Measurements from ENCODE around the gene PRKCE. TPM values are rescaled to one million over a fixed set of nuclear protein-coding genes. Genes with fewer than 3 reads are reported as not detected.
"Not testable (repeated sequence)": the region's sequence is repeated elsewhere in the genome, so short reads cannot be mapped to it uniquely, and the experiment has no call there.

Gene PRKCE
- polyA plus RNA-seq, 1 donor = 8.7 TPM

DNA sequence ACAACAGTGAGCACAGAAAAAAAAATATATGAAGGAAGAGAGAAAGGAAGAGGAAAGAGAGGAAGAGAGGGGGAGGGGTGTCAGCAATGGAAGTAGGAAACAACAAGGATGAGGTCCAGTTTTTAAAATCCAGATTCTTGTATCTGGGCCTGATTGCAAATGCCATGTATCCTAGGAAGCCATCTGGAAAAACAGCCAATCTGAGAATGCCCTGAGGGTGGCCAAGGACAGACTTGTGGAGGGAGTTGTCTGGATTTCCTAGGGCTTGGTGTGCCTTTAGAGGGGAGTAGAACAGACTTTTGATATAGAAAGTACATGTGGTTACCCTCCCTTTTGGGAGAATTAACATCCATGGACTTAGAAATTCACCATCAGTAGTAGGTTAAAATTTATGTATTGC, 47.1 kb downstream of the PRKCE start:
- DNase-seq = no peak

DNA sequence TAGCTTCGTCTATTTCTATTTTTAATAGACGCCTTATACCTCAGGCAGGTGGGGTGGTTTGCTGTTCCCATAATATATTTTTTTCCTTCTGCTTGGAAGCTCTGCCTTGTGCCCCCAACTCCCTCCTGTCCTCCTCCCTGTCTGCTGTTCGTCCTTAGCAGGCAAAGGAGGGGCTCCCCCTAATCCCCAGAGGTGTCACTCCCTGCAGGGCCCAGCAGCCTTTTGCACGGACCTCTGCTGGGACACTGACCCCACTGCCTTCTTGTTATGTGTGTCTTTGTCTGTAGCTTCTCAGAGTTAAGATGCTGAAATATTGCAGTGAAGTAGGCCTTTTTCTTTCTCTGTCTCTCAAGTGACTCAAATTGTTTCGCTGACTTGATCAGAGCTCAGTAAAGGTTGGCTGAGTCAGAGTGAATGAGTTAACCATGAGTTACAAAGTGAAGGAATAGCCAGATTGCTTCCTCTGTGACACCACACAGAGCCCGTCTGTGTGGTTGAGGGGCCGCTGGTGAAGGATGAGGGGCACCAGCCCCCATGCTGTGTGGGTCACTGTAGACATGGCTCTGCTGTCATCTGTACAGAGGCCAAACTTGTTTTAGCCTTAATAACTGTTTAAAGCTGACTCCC, 47.7 kb downstream of the PRKCE start:
- DNase-seq = no peak

DNA sequence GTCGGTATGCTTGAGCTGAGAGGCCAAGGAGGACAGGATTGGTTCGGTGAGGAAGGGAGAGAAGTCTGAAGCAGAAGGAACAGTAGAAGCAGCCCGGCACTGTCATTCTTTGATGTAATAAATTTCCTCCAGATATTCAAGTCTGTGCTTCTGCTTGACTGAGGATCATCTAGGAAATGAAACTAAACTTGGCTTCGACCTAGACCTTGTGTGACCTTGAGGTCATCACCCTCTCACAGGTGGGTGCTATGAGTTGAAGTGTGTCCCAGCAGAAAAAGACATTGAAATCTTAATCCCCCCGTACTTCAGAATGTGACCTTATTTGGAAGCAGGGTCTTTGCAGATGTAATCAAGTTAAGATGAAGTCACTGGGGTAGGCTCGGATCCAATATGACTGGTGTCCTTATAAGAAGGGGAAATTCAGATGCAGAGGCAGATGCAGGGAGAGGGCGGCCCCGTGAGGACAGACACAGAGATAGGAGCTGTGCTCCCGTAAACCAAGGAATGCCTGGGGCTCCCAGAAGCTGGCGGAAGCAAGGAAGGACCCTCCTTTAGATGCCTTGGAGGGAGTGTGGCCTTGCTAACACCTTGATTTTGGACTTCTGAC, 49.0 kb downstream of the PRKCE start:
- DNase-seq = no peak

- DNase-seq = no peak
Measured at GRCh38 chr2:45705233-45705632, 53.8 kb downstream of the PRKCE start.

DNA sequence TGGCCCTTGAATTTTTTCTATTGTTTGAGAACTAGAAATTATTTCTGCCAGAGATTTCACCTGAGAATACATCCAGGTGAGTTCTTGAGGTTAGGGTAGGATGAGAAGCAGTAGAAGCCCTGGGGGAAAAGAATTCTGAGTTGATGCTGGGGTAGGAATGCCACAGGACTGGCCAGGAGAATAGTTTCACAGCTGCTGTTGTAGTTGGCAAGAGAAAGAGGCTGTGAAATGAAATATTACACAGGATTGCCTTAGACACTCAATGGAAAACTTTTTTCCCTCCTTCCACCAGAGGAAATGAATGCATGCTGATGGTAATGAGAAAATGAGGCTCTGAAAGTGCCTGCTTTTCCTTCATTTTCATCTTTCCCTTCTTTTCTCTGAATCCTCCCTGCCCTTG, 54.6 kb downstream of the PRKCE start:
- DNase-seq = no peak

- DNase-seq = no peak
Measured at GRCh38 chr2:45707006-45707405, 55.5 kb downstream of the PRKCE start.

DNA sequence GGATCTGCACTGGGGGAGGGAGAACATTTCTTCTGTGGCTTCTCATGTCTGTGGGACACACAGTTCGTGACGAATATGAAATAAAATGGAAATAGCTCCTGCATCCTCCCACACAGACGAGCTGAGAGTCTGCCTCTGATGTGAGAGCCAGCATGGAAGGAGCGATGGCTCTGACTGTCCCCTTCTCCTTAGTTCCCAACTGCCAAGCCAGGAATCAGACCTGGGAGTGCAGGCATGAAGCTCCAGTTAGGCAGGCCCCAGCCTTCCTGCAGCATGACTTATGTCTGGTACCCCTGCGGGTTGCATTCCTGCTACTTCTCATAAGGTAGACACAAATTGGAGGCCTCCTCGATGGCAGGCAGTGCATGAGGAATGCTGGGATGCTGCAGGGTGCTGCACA, 56.2 kb downstream of the PRKCE start:
- DNase-seq = no peak

GRCh38 chr2:45708501-45708900, 57.0 kb downstream of the PRKCE start:
- no peak for DNase-seq

- no peak for DNase-seq
Measured at GRCh38 chr2:45709137-45709536, 57.7 kb downstream of the PRKCE start.

- no peak for DNase-seq
Measured at GRCh38 chr2:45710468-45710867, 59.0 kb downstream of the PRKCE start.

DNA sequence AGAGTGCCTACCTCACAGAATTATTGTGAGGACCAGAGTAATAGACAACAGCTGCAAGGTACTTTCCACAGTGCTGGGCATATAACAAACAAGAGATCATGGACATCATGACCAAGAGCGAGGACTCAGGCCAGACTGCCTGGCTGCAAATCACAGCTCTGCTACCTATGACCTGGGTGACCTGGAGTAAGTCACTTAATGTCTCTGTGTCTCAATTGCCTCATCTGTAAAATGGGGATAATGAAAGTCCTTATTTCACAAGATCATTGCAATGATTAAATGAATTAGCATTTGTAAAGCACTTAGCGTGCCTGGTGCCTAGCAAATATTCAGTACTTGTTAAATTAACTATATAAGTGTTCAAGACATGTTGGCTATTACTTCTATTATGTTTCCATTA, 59.7 kb downstream of the PRKCE start:
- DNase-seq = no peak

DNA sequence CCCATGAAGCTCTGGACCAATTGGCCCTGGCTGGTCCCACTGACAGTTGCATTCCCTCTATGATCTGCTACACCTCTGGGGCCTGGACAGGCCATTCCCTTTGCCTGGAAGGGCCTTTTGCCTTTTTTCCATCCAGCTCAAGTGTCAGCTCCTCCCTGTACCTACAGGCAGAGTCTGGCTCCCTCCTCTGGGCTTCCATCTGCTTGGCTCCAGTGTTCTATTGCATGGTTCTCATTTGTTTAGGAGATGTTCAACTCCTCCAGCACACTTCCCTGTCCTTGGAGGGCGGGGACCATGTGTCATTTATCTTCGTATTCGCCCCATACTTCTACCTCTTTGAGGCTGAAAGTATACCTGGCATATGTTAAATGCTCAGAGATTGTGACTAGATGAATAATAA, 61.1 kb downstream of the PRKCE start:
- DNase-seq = no peak

- no peak for DNase-seq
Measured at GRCh38 chr2:45713136-45713535, 61.7 kb downstream of the PRKCE start.

DNA sequence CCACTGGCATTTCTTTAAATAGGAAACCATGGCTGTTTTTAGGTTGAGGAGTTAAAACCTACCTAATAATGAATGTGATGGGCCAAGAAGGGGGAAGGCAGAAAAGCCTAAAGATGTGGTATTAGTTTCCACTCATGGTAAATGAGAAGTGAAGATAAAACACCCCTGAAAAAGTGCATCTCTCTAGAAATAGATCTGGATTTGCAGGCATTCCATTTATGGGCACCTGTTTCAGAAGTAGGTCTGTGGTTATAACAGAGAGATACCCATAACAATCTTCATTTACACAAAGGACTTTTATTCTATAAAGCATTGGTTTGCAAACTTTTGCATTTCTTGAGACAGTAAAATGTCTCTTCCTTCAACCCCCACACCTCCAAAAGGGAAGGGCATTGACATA, 62.1 kb downstream of the PRKCE start:
- no peak for DNase-seq

GRCh38 chr2:45714679-45715078, 63.2 kb downstream of the PRKCE start:
- no peak for DNase-seq

GRCh38 chr2:45715601-45716379, 64.3 kb downstream of the PRKCE start:
- no peak for DNase-seq

GRCh38 chr2:45716432-45716831, 65.0 kb downstream of the PRKCE start:
- DNase-seq = not testable (repeated sequence)

- no peak for DNase-seq
Measured at GRCh38 chr2:45716915-45717314, 65.4 kb downstream of the PRKCE start.

DNA sequence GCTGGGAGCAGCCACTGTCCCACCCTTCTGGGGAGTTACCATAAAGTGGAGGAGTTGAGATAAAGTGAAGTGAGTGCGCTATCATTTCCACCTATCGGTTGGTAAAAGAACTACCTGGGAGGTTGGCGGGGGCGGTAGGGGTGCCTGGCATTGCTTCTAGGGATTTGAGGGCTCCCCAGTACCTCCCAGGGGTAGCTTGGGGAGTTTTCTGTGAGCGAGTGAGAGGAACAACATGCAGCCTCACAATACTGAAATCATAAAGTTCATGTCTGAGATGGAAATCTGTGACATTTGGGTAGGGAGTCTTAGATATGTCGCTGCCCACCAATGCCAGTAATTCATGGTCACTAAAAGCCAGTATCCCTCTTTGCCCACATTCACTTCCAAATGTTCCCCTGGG, 68.7 kb downstream of the PRKCE start:
- no peak for DNase-seq

DNA sequence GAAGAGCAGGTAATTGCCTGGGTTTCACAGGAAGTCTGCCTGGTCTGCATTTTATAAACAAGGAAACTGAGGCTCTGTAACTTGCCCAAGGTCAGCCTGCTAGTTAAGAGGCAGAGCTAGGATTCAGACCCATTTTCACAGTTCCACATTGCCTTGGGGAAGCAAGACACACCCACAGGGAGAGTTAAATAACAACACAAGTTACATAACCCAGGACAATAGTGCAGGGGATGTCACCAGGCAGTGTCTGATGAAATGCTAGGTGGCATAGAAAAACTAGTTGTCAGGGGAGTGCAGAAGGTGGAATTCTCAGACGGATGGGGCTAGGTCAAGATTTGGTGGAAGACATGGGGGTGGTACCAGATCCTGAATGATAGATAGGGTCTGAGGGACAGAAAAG, 69.7 kb downstream of the PRKCE start:
- DNase-seq = no peak

GRCh38 chr2:45722477-45722876, 71.0 kb downstream of the PRKCE start:
- no peak for DNase-seq

- DNase-seq = no peak
Measured at GRCh38 chr2:45723857-45724256, 72.4 kb downstream of the PRKCE start.

- DNase-seq = no peak
Measured at GRCh38 chr2:45724335-45724734, 72.9 kb downstream of the PRKCE start.

- DNase-seq = no peak
Measured at GRCh38 chr2:45725731-45726130, 74.3 kb downstream of the PRKCE start.
